Measurements from ENCODE around the gene FCMR. TPM values are rescaled to one million over a fixed set of nuclear protein-coding genes. Genes with fewer than 3 reads are reported as not detected.

The FCMR gene
- total RNA-seq, 1 donor from 2014 or later = not detected

DNA sequence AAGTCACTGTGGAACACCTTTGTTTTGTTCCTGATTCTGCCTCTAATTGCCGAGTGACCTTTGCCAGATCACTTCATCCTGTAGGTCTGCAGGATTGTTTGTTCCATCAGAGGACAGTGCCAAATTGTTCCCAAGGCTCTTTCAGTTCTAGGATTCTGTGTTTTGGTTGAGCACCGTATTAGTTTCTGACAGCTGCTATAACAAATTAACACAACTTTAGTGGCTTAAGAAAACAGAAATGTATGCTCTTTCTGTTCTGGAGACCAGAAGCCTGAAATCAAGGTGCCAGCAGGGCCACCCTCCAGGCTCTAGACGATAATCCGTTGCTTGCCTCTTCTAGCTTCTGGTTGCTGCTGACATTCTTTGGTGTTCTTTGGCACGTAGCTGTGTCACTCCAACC, 27.9 kb upstream of the FCMR start:
- Mint-ChIP-seq H3K4me1 (ENCODE audit: low read depth) (no peaks in the 10 kb centered on the region), H3K27ac (ENCODE audit: unreplicated experiment) (no peak overlapping the region), H3K4me3 (ENCODE audit: unreplicated experiment) (no peak overlapping the region), H3K27me3 (ENCODE audit: low read depth) (peaks cover 36% of the 10 kb centered on the region), H3K9me3 (ENCODE audit: low read depth) (peaks cover 6% of the 10 kb centered on the region), H3K36me3 (ENCODE audit: low read depth) (no peaks in the 10 kb centered on the region)
- no peak for DNase-seq (ENCODE audit: low spot score)
- TF ChIP-seq CTCF (IDR thresholded peaks at IDR 0.05) = no peak

DNA sequence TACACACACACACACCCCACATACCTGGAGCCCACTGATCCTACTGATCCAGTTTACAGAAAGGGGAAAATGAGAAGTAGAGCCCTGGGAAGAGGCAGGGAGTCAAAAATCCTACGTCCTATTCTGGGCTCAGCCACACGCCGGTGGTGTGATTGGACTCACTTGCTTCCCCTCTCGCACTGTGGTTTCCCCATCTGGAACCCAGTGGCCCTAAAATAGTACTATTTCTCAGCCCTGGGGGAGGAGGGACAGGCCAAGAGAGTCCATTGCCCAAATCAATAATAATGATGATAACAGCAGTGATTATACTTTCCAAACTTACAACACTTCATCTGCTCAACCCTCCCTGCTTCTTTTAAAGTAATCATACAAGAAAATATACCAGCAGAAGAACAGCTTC, 27.5 kb upstream of the FCMR start:
- no peaks in the 10 kb centered on the region for H3K4me1 Mint-ChIP-seq (ENCODE audit: low read depth)
- peaks cover 38% of the 10 kb centered on the region for H3K27me3 Mint-ChIP-seq (ENCODE audit: low read depth)
- DNase-seq (ENCODE audit: low spot score) = no peak
- H3K9me3 Mint-ChIP-seq (ENCODE audit: low read depth) = peaks cover 6% of the 10 kb centered on the region
- no peak overlapping the region for H3K27ac Mint-ChIP-seq (ENCODE audit: unreplicated experiment)
- no peaks in the 10 kb centered on the region for H3K36me3 Mint-ChIP-seq (ENCODE audit: low read depth)
- no peak for TF ChIP-seq CTCF (IDR thresholded peaks at IDR 0.05)
- H3K4me3 Mint-ChIP-seq (ENCODE audit: unreplicated experiment) = no peak overlapping the region

DNA sequence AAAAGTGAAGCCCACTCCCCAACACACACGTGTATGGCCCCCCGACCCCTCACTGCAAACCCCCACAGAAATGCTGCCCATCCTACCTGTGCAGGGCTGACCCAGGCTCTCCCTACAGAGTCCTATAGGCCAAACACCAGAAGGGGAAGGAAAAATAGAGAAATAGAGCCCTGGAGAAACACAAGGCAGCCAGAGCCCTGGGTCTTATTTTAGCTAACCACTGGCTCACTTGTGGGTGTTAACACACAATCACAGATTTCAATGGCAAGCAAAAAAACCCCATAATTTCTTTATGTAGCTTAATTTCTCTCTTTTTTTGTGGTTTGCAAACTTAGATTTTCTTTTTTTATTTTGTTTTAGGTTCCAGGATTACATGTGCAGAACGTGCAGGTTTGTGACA, 25.5 kb upstream of the FCMR start:
- no peak for TF ChIP-seq CTCF (IDR thresholded peaks at IDR 0.05)
- Mint-ChIP-seq H3K9me3 (ENCODE audit: low read depth) (peaks cover 6% of the 10 kb centered on the region), H3K27me3 (ENCODE audit: low read depth) (peaks cover 48% of the 10 kb centered on the region), H3K27ac (ENCODE audit: unreplicated experiment) (no peak overlapping the region), H3K4me1 (ENCODE audit: low read depth) (no peaks in the 10 kb centered on the region), H3K36me3 (ENCODE audit: low read depth) (no peaks in the 10 kb centered on the region), H3K4me3 (ENCODE audit: unreplicated experiment) (no peak overlapping the region)
- DNase-seq (ENCODE audit: low spot score) = no peak

DNA sequence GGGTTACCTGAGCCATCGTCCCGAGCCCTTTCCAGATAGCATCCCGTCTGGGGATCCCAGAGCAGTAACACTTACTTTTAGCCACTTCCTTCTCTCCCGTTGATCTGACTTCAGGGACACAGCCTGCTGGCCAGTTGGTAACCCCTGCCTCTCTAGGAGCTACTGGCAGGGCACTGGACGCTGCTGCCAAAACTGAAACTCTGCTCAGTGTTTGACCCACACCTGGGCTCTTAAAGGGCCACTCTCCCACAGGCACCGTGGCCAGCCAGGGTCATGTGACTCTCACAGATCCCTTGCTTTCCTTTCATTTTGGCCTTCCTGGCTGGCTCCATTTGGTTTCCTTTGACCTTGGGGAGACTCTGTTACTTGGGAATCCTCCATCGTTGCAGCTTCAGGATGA, 24.5 kb upstream of the FCMR start, which contains the start of gene PIGR:
PIGR (minus strand) TSS at position 206 of the 400 bp plus-strand sequence. CDS start 5,935 bp downstream, outside the sequence.
- H3K27me3 Mint-ChIP-seq (ENCODE audit: low read depth) = peaks cover 48% of the 10 kb centered on the region
- no peak within 1 kb of the TSS for H3K4me3 Mint-ChIP-seq (ENCODE audit: unreplicated experiment)
- no peaks in the 10 kb centered on the region for H3K36me3 Mint-ChIP-seq (ENCODE audit: low read depth)
- no peaks in the 10 kb centered on the region for H3K4me1 Mint-ChIP-seq (ENCODE audit: low read depth)
- no peak within 1 kb of the TSS for H3K27ac Mint-ChIP-seq (ENCODE audit: unreplicated experiment)
- peaks cover 6% of the 10 kb centered on the region for H3K9me3 Mint-ChIP-seq (ENCODE audit: low read depth)
- TF ChIP-seq CTCF (IDR thresholded peaks at IDR 0.05) = no peak
- DNase-seq (ENCODE audit: low spot score) = no peak

DNA sequence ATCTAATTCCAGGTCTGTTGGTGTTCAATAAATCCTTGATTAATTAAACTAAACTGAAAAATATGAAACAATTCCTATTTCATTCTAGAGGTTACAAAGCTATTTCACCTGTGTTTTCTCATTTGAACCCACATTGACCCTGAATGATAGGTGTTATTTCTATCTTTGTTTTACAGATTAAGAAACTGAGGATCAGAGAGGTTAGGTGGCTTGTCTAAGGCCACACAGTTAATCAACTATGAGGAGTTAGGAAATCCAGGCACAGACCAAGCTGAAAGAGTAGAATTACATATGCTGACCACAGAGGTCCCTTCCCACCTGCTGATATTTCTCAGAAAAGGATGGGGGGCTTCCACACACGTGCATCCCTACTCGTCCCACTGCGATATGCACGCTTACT, 24.0 kb upstream of the FCMR start:
- no peak for DNase-seq (ENCODE audit: low spot score)
- H3K9me3 Mint-ChIP-seq (ENCODE audit: low read depth) = peaks cover 6% of the 10 kb centered on the region
- no peak for TF ChIP-seq CTCF (IDR thresholded peaks at IDR 0.05)
- H3K4me1 Mint-ChIP-seq (ENCODE audit: low read depth) = no peaks in the 10 kb centered on the region
- peaks cover 48% of the 10 kb centered on the region for H3K27me3 Mint-ChIP-seq (ENCODE audit: low read depth)
- H3K27ac Mint-ChIP-seq (ENCODE audit: unreplicated experiment) = no peak overlapping the region
- no peak overlapping the region for H3K4me3 Mint-ChIP-seq (ENCODE audit: unreplicated experiment)
- no peaks in the 10 kb centered on the region for H3K36me3 Mint-ChIP-seq (ENCODE audit: low read depth)
